Renal cortical epithelial cell (primary cell): ENCODE data around the gene CFTR. TPM values are rescaled to one million over a fixed set of nuclear protein-coding genes. Genes with fewer than 3 reads are reported as not detected.
A peak's percentile ranks its signal among the peaks of the same experiment; 100 is the strongest.
"Not testable (repeated sequence)": the region's sequence is repeated elsewhere in the genome, so short reads cannot be mapped to it uniquely, and the experiment has no call there.

Experiments used
- DNase-seq: peaks from one replicate; pipeline ENCODE4 v3.0.0-alpha.2; 2011; ENCODE audit warnings: low read depth
- total RNA-seq: library from RNA; depleted of rRNA; stranded (reverse); fragments of >200 nt; gene quantifications from 2 replicates; pipeline ENCODE4 v1.2.3, GENCODE V29; 2014

CFTR gene
- total RNA-seq, 1 donor from 2014 or later, result 10.9 TPM

DNA sequence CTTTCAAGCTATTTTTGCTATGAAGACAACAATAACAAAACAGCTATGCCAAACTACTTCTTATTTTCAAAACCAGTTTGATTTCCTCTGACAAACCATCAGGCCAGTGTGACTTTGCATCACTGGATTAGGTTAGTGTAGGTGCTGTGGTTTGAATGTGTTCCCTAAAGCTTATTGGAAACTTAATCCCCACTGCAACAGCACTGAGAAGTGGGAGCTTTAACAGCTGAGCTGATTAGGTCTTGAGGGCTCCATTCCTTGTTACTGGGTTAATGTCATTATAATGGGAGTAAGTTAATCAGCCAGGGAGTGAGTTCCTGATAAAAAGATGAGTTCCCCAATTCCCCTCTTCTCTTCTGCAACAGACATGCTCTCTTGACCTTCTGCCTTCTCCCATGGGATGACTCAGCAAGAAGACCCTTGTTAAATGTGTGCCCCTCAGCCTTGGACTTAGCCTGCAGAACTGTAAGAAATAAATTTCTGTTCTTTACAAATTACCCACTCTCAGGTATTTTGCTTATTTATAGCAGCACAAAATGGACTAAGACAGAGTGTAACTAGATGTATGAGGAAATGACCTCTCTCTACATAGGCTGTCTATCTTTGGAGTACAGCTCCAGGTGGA lies 206.6 kb downstream of the CFTR start:
- no peak for DNase-seq

DNA sequence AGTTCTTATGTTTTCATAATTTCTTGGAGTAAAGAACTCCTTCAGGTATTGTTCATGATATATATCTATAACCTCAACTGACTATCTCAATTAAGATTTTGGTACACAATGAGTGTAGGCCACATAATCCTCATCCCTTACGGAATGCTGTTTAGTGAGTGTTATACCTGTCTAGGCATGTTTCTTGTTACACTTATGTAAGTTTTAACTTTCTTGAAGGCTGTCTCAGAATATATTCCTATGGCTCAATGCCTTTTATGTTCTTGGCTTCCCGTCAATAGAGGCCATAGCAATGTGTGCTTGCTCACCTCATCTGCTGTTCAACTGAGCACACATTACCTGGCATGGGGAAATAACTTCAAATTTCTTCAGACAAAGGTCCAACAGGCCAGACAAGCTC lies 208.3 kb downstream of the CFTR start:
- peak; percentile 82 for DNase-seq

DNA sequence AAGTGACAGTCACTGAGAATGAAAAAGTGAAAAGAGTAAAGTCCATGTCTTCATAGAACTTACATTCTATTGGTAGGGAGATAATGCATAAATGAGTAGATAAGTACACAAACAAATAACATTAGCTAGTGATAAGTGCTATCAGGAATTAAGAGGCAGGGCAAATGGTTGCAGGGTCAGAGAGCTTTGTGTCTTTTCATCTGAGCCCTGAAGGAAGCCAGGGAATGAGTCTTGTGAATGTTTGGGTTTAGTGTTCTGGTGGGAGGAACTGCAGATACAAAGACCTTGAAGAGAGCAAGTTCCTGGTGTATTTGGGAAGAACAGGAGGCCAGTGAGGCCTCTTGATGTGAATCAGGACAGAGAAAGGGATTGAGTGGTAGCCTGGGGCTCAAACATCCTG lies 209.6 kb downstream of the CFTR start:
- no peak for DNase-seq

DNA sequence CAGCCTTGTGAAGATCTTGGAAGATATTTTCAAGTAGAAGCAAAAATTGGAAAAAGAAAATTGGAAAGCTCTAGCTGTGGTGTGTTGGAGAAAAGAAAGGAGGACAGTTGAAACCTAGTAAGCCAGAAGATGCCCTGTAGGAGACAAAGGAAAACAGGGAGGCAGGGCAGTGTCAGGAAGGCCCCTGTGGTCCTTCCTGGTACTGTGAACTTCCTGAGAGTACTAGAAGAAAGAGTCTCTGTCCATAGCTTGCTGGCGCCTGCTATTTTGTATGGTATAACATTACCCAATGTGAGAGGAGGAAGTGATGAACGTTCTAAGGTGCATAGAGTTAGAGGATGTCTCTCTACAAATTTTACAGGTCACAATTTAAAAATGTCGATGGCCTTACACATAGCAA lies 210.3 kb downstream of the CFTR start:
- no peak for DNase-seq

DNA sequence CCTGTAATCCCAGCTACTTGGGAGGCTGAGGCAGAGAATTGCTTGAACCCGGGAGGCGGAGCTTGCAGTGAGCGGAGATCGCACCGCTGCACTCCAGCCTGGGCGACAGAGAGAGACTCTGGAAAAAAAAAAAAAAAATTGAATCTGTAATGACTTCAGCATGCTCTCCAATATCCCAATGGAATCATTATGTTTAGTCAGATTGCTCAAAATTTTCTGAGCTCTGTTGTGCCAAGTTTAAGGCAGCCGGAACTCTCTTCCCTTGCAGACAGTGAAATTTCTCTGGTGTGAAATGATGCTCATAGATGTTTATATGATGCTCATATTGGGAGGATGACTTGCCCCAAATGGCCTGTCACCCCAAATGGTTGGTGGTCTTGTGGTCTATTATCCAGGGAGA lies 212.5 kb downstream of the CFTR start:
- DNase-seq, result no peak

DNA sequence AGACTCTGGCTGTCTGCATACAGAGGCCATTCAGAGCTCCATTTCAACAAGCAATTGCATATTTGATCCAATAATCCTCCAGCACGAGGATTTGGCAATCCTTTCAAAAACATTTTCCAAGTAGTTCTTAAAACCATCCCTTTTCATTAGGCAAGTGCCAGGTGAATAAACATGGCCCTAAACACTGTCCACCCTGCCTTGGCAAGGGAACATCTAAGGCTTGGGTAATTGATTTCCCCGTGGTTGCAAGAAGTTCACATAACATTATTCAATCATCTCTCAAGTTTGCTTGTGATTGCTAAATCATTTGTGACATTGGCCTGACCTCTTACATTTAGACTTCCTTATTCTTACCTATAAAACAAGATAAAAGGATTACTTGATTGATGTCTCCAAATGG lies 218.2 kb downstream of the CFTR start:
- no peak for DNase-seq

DNA sequence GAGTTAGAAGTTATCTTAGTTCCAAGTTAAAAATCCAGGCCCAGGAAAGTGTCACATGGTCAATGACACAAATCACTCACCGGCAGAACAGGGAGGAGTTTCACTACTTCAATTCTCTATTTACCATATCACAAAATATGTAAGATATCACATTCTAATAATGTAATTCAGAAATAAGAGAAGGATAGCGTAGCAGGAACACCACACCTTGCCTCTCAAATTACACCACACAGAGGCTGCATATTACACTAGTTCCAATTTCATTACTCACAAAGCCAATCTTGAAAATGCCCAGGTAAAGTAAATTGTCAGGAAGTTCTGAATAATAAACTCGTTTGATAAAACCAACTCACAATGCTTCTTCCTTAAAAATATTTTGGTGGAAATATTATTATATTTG lies 224.2 kb downstream of the CFTR start:
- DNase-seq, result peak; percentile 9

DNA sequence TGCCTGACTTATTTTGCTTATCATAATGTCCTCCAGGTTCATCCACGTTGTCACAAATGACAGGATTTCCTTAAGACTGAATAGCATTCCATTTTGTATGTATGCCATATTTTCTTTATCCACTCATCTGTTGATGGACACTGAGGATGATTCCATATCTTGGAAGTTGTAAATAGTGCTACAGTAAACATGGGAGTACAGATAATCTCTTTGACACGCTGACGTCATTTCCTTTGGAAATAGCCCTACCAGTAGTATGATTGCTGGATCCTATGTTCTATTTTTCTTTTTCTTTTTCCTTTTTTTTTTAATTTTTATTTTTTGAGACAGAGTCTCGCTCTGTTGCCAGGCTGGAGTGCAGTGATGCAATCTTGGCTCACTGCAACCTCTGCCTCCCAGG lies 225.8 kb downstream of the CFTR start:
- DNase-seq, result no peak

DNA sequence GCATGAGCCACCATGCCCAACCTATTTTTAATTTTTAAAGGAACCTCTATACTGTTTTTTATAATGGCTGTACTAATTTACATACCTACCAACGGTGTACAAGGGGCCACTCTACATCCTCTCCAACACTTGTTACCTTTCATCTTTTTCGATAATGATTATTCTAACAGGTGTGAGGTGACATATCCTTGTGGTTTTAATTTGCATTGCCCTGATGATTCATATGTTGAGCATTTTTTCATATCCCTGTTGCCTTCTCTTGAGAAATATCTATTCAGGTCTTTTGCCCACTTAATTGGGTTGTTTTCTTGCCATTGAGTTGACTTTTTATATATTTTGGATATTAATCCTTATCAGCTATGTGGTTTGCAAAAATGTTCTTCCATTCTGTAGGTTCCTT lies 226.4 kb downstream of the CFTR start:
- peak; percentile 69 for DNase-seq

DNA sequence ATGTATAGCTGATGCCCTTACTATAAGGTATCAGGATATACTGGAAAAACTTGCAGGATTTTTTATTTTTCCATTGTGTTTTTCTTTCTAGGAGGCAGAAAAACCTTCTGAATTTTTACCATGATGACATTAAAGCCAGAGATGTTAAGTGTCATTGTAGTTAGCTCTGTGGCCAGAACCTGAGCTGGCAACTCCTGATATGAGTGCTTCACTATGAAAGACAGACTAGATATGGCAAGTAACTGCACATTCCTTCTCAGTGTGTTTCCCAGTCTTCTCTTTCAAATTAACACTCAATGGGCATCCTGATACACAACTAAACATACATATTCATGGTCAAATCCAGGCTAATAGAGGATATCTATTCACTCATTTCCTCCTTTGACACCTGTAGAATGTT lies 227.3 kb downstream of the CFTR start:
- DNase-seq, result no peak

DNA sequence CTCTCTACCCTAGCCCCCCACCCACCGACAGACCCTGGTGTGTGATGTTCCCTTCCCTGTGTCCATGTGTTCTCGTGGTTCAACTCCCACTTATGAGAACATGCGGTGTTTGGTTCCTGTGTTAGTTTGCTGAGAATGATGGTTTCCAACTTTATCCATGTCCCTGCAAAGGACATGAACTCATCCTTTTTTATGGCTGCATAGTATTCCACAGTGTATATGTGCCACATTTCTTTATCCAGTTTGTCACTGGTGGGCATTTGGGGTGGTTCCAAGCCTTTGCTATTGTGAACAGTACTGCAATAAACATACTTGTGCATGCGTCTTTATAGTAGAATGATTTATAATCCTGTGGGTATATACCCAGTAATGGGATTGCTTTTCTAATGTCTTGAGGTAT lies 228.3 kb downstream of the CFTR start:
- DNase-seq, result not testable (repeated sequence)

DNA sequence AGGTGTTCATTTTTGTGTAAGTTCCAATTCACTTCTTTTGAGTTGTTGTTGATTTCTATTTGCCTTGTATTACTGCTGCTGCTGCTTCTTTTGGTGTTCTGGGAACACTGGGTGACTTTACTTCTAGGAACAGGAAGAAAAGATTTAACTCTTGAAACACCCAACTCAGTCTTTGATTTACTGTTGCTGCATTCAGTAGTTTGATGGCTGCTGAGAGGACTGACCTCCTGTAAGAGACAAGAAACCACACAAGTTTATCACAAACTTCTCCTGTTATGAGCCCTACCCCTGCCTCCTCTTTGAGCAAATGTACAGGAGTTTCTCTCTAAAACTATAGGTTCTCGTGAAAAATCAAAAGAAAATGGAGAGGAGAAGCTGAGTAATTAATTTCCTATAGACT lies 231.7 kb downstream of the CFTR start:
- DNase-seq, result no peak

DNA sequence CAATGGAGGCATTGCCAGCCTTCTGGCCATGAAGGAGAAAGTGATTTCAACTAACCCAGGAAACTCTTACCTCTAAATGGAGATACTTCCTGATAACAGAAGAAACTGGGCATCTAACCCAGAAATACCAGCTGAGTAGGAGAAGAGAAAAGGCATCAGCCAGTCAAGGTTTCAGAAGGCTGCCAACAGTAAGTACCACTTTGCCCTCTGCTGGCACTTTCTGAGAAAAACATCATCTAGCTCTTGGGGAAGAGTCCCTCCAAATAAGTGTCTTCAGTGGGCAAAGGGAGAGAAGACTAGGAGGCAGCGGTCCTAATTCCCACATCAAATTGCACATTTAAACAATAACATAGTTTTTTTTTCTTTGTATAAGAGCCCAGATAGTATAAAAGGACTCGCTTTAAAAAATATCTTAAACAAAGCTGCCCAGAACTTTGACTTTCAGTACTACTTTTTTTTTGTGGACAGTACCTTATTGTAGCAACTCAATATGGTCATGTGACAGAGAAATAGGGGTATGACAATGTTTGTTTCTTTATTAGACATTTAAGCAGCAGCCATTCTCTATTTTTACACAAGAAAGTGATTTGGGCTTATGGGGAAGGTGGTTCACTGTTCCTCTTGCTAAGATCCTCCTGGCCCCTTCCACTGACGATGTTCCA lies 236.1 kb downstream of the CFTR start:
- DNase-seq, result peak; percentile 87

DNA sequence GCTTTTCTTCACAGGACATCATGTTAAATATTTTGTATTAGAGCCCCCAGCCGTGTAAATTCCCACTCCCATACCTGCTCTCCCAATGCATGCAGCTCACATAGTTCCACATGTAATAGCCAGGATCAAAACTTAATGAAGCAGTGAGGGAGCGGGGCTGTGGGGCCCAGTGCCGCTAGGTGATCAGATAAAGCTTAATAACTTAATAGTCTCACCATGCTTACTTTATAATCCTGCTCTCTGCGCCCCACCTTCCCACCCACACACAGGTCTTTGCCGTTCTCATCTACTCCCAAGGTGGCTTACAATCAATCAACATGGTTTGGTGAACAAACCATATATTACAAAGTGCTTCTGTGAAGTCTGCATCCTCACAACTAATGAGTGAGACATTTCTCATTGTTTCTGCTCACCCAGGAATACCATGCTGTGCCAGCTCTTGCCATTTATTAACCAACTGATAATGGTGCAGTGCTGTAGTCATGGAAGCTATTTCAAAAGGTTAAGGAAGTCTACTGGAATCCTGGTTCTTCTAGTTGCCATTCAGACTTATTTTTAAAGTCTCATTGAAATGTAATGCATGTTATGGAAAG lies 237.0 kb downstream of the CFTR start:
- peak; percentile 99 for DNase-seq

DNA sequence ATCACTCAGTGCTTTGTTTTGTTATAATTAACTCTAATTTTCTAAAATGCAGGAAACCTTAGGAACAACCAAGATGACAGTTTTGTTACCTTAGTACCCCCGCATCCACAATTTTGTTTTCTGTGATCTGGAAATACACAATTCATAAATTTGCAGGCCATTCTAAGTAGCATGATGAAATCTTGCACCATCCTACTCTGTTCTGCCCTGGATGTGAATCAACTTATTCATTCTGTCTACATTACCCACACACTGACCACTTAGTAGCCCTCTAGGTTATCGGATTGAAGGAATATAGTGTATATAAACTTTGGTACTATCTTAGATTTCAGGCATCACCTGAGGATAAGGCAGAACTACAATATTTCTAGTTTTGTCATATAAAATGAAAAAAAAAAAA lies 237.5 kb downstream of the CFTR start:
- no peak for DNase-seq

Other genes with a start within 250 kb of the CFTR start
- gene WNT2, start 157.0 kb upstream of the CFTR start, total RNA-seq, result 0.35 TPM in 1 of 2 replicates, not detected in the other
- not detected in 2 replicates for gene ASZ1, start 52.5 kb upstream of the CFTR start, total RNA-seq